ENCODE measurements around the gene CWC15. TPM values are rescaled to one million over a fixed set of nuclear protein-coding genes. Genes with fewer than 3 reads are reported as not detected.

The CWC15 gene
- polyA plus RNA-seq, 1 of the 3 experiments (the other 2 are of a cell fraction) = 27.0 TPM

DNA sequence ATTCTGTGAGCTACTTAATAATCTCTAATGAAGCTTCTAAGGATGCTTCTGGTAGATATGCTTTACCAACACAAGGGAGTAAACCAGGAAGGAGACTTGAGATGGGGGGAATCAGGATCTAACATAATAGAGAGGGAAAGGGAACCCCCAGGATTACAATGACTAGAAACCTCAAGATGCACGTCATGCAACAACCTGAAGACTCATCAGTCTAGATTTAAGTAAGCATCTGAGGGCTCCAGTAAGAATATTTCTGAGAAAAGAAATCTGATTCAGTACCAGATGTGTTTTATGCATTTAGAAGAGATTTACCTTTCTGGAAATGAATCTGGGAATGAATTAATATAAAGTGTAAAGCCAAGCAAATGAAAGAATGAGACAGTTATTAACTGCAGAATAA, 15.4 kb upstream of the CWC15 start:
- H3K27ac ChIP-seq (ENCODE audit: low read depth in 2 of 2, low read length in 1 of 2) = no peak overlapping the region
- ChIA-PET CTCF (no interaction called here), POLR2A (no interaction called here)
- no peaks in the 10 kb centered on the region for H3K9me2 ChIP-seq
- no peak overlapping the region for H3K4me3 ChIP-seq (ENCODE audit: low read depth in 2 of 2, low read length in 1 of 2)
- H3K9me3 ChIP-seq = no peaks in the 10 kb centered on the region
- H3K27me3 ChIP-seq (ENCODE audit: insufficient read depth) = no peaks in the 10 kb centered on the region
- H3F3A ChIP-seq (replicated peaks; ENCODE audit: insufficient read depth) = no peaks in the 10 kb centered on the region
- H2AFZ ChIP-seq (ENCODE audit: low read depth) = no peak overlapping the region
- WGBS (ENCODE audit: low lambda C conversion rate) = 82% methylated on average over 1 of the region's 1 CpG
- H3K9ac ChIP-seq = no peak overlapping the region
- no peaks in the 10 kb centered on the region for H3K79me2 ChIP-seq (ENCODE audit: insufficient read depth)
- H3K4me2 ChIP-seq = no peak overlapping the region
- H3K4me1 ChIP-seq (ENCODE audit: control insufficient read depth in 1 of 2, insufficient read depth in 2 of 2, low read depth in 1 of 2, low read length in 1 of 2) = no peaks in the 10 kb centered on the region
- no peak for DNase-seq
- no peak for TF ChIP-seq EZH2phosphoT487 (IDR thresholded peaks at IDR 0.05; ENCODE audit: borderline replicate concordance, low read depth)
- TF ChIP-seq GATA2 (CRISPR knock-in tag; IDR thresholded peaks at IDR 0.05) = no peak
- TF ChIP-seq TCF12 (IDR thresholded peaks at IDR 0.05) = no peak
- TF ChIP-seq FOXM1 (IDR thresholded peaks at IDR 0.05; ENCODE audit: low read depth) = no peak
- TF ChIP-seq TEAD4 (IDR thresholded peaks at IDR 0.05; ENCODE audit: borderline replicate concordance, insufficient read depth) = no peak
- TF ChIP-seq, protein P1, sequence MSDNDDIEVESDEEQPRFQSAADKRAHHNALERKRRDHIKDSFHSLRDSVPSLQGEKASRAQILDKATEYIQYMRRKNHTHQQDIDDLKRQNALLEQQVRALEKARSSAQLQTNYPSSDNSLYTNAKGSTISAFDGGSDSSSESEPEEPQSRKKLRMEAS (IDR thresholded peaks at IDR 0.05; ENCODE audit: low read depth) = no peak
- no peak for TF ChIP-seq NRF1 (IDR thresholded peaks at IDR 0.05; ENCODE audit: low read depth, low read length)
- TF ChIP-seq, protein P2, sequence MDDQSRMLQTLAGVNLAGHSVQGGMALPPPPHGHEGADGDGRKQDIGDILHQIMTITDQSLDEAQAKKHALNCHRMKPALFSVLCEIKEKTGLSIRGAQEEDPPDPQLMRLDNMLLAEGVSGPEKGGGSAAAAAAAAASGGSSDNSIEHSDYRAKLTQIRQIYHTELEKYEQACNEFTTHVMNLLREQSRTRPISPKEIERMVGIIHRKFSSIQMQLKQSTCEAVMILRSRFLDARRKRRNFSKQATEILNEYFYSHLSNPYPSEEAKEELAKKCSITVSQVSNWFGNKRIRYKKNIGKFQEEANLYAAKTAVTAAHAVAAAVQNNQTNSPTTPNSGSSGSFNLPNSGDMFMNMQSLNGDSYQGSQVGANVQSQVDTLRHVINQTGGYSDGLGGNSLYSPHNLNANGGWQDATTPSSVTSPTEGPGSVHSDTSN (IDR thresholded peaks at IDR 0.05) = no peak
- TF ChIP-seq CHD2 (IDR thresholded peaks at IDR 0.05; ENCODE audit: low read length, partially characterized antibody) = no peak
- no peak for TF ChIP-seq YY1 (IDR thresholded peaks at IDR 0.05; ENCODE audit: low read depth)
- TF ChIP-seq FOSL2 (IDR thresholded peaks at IDR 0.05; ENCODE audit: borderline replicate concordance, low read depth) = no peak
- TF ChIP-seq MXI1 (IDR thresholded peaks at IDR 0.05; ENCODE audit: low read depth, low read length) = no peak
- no peak for TF ChIP-seq RXRA (IDR thresholded peaks at IDR 0.05; ENCODE audit: borderline replicate concordance, low read depth)
- TF ChIP-seq, protein P3, sequence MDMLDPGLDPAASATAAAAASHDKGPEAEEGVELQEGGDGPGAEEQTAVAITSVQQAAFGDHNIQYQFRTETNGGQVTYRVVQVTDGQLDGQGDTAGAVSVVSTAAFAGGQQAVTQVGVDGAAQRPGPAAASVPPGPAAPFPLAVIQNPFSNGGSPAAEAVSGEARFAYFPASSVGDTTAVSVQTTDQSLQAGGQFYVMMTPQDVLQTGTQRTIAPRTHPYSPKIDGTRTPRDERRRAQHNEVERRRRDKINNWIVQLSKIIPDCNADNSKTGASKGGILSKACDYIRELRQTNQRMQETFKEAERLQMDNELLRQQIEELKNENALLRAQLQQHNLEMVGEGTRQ (IDR thresholded peaks at IDR 0.05; ENCODE audit: borderline replicate concordance, low read depth, low read length) = no peak
- TF ChIP-seq RFX5 (IDR thresholded peaks at IDR 0.05; ENCODE audit: low read length) = no peak
- no peak for TF ChIP-seq SMC3 (IDR thresholded peaks at IDR 0.05; ENCODE audit: low read depth, low read length)
- TF ChIP-seq JUND (IDR thresholded peaks at IDR 0.05) = no peak
- TF ChIP-seq, protein P4, sequence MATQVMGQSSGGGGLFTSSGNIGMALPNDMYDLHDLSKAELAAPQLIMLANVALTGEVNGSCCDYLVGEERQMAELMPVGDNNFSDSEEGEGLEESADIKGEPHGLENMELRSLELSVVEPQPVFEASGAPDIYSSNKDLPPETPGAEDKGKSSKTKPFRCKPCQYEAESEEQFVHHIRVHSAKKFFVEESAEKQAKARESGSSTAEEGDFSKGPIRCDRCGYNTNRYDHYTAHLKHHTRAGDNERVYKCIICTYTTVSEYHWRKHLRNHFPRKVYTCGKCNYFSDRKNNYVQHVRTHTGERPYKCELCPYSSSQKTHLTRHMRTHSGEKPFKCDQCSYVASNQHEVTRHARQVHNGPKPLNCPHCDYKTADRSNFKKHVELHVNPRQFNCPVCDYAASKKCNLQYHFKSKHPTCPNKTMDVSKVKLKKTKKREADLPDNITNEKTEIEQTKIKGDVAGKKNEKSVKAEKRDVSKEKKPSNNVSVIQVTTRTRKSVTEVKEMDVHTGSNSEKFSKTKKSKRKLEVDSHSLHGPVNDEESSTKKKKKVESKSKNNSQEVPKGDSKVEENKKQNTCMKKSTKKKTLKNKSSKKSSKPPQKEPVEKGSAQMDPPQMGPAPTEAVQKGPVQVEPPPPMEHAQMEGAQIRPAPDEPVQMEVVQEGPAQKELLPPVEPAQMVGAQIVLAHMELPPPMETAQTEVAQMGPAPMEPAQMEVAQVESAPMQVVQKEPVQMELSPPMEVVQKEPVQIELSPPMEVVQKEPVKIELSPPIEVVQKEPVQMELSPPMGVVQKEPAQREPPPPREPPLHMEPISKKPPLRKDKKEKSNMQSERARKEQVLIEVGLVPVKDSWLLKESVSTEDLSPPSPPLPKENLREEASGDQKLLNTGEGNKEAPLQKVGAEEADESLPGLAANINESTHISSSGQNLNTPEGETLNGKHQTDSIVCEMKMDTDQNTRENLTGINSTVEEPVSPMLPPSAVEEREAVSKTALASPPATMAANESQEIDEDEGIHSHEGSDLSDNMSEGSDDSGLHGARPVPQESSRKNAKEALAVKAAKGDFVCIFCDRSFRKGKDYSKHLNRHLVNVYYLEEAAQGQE (IDR thresholded peaks at IDR 0.05; ENCODE audit: low read depth, low read length) = no peak
- TF ChIP-seq FOXJ3 (CRISPR knock-in tag; IDR thresholded peaks at IDR 0.05) = no peak
- no peaks in the 10 kb centered on the region for H4K20me1 ChIP-seq (ENCODE audit: insufficient read depth)
- no peaks in the 10 kb centered on the region for H3K36me3 ChIP-seq (replicated peaks in 1 of 2; ENCODE audit: control insufficient read depth in 1 of 2, insufficient read depth in 2 of 2, low read length in 1 of 2)
